Effector CD4-positive, alpha-beta T cell (primary cell): Measurements from ENCODE around the gene GLS2.
A peak's percentile ranks its signal among the peaks of the same experiment; 100 is the strongest.
"Not testable (repeated sequence)": the region's sequence is repeated elsewhere in the genome, so short reads cannot be mapped to it uniquely, and the experiment has no call there.

Source experiments
- DNase-seq: peaks from one replicate; pipeline ENCODE4 v3.0.0-alpha.2; 2020
- total RNA-seq: gene quantifications from one replicate; lab custom pipeline; 2026; lab: John Stamatoyannopoulos, UW

GLS2 gene
- 2.8 reads per million, percentile 9 among the genes with 10 or more reads in this experiment for total RNA-seq

DNA sequence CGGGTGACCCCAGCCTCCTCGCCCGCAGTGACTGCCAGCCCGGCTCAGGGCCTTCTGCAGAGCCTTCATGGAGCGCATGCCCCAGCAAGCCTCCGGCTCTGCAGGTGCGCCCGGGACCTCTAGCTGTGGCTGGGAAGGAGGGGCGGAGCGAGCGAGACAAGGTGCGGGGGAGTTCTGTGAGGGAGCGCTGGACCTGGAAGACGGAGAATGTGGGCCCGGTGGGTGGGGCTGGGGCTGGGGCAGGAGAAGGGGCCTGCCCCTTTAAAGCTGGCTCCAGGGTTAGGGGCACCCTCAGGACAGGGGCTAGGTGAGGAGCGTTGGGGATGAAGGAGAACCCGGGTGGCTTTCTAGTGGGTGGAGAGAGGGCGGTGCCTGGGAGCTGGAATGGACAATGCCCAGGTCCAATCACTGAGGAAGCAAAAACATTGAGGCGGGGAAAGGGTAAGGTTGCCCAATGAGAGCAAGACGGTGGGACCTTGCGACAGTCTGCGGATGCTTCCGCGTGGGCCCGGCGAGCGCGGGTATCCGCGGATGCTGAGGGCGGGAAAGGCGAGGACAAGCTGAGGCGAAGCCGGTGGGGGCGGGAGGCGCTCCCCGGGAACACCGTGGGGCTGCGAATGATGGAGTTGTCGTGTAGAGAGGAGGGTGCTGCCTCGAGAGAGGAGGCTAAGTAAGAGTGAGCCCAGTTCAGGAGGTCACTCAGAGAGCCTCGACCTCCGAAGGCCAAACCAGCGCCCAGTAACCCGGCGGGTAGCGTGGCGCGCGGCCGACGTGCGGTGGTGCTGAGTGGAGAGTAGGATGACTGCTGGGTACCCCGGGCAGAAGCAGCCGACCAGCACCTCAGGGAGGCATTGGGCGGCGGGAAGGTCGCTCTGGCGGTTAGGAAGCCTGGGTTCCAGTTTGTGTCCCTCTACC, at the start of gene GLS2:
Gene GLS2 (minus strand): TSS at position 121 of the 915 bp plus-strand sequence. CDS start 43 bp downstream, at position 78.
- peak; percentile 64 for DNase-seq

DNA sequence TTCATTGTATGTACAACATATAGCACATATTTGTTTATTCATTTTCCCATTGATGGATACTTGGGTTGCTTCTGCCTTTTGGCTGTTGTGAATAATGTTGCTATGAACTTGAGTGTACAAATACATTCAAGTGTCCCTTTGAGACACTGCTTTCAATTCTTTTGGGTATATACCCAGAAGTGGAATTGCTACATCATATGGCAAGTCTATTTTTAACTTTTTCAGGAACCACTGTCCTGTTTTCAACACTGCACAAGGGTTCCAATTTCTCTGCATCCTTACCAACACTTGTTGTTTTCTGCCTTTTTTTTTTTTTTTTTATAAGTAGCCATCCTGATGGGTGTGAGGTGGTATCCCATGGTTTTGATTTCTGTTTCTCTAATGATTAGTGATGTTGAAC, 49.6 kb upstream of the GLS2 start:
- DNase-seq, result no peak

DNA sequence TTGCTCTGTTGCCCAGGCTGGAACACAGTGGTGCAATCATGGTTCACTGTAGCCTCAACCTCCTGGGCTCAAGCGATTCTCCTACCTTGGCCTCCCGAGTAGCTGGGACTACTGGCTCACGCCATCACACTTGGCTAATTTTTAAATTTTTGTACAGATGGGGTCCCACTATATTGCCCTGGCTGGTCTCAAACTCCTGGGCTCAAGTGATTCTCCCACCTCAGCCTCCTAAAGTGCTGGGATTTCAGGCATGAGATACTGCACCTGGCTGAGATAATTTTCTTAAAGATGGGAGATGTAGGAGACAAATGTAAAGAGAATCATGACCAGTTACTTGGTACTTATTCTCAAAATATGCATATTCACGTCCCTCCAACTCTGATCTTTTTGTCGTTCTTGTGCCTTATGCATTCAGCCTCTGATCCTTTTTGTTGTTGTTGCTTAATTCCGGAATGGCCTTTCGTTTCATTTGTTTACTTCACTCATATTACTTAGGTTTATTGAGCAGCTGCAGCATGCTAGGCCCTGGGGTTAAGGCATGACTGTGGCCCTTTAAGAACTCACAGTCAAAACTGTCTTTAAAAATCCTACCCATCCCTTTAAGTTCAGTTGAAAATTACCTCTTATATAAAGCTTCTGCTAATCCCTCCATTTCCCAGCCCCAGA, 42.6 kb upstream of the GLS2 start:
- no peak for DNase-seq

DNA sequence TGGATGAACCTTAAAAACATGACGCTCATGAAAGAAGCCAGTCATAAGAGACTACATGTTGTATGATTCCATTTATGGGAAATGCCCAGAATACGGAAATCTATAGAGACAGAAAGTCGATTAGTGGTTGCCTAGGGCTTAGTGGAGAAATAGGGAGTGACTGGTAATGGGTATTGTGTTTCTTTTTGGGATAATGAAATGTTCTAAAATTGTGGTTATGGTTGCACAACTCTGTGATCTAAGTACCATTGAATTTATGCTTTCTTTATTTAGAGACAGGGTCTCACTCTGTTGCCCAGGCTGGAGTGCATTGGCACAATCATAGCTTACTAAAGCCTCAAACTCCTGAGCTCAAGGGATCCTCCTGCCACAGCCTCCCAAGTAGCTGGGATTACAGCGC, 41.7 kb upstream of the GLS2 start:
- no peak for DNase-seq

DNA sequence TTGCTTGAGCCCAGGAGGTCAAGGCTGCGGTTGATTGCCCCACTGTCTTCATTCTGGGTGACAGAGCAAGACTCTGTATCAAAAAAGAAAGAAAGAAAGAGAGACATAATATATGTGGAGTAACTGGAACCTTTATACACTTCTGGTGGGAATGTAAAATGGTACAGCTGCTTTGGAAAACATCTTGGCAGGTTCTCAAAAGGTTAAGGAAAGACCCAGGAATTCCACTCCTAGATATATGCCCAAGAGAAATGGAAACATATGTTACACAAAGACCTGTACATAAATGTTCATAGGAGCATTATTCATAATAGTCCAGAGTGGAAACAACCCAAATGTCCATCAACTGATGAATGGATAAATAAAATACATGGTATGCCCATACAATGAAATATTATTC, 40.9 kb upstream of the GLS2 start:
- DNase-seq, result no peak

DNA sequence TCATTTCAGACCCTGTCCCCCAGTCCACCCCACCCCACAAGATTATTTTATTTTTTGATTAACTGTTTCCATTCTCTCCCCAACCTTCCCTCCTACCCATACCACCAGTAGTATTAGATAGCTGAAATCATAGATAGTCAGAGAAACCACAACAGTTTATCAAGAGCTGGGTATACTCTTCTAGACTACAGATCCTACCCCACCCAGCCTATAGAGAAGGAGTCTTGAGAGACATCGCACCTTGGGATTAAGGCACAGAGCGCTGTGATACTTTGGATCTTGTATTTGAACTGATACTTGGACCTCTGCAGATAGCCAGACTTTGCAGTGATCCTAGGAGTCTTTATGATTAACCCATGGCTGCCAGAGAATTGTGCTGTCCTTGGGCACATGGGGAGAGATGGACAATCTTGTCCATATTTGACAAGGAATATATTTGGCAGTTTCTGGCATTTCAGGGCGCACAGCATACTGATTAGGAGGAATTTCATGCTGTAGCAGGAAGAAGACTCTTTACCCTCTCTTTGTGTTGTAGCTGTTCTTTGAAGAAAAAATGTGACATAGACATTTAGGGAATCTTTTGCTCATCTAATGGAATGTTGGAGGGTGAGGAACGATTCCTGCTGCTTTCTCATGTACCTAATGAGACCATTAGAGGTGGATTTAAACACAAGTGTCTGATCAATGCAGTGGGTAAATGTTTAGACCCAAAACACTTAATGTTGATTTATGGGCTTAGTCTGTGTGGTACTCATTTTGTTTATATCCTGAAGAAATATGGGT, 34.6 kb upstream of the GLS2 start:
- no peak for DNase-seq

DNA sequence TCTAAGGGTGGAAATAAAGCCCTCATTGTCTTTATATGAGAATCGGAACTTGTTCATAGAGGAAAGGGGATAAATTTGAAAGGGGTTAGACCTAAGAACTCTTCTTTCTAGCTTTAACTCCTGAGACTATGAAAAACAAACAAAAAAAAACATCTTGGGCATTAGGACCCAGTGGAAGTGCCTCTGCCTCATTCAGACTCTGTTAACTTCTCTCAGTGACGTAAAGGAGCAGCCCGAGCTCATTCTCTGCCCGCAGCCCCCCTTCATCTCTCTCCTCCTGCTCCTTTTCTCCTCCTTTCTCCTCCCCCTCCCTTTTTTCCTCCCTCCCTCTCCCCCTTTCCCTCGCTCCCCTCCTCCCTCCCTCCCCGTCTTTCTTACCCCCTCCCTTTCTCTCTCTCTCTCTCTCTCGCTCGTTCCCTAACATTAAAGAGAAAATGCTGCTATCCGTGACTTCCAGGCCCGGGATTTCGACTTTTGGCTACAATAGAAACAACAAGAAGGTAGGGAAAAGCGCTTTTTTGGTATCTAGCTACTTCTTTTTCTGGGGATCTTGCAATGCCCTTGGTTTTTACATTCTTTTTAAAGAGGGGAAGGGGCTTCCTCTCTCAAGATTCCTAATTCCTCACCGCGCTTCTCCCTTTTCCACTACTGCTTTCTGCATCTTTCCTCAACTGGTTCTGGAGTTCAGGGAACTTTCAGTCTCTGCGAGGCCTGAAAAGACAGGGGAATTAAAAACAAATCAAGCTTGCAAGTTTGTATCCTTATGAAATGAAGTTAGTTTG, 33.8 kb upstream of the GLS2 start, which contains the start of gene RBMS2:
Gene RBMS2 (plus strand): TSS at position 231 of the 782 bp plus-strand sequence. CDS start 204 bp downstream, at position 435.
- peak; percentile 42 for DNase-seq

DNA sequence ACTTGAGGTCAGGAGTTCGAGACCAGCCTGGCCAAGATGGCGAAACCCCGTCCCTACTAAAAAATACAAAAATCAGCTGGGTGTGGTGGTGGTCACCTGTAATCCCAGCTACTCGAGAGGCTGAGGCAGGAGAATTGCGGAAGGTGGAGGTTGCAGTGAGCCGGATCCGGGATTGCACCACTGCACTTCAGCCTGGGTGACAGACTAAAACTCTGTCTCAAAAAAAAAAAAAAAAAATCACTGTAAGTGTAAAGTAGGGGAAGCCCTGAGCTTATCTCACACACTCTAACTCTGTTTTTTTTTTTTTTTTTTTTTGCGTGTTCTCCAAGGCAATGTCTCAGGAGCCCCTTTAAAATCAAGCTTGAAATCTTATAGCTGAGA, 33.2 kb upstream of the GLS2 start:
- no peak for DNase-seq

DNA sequence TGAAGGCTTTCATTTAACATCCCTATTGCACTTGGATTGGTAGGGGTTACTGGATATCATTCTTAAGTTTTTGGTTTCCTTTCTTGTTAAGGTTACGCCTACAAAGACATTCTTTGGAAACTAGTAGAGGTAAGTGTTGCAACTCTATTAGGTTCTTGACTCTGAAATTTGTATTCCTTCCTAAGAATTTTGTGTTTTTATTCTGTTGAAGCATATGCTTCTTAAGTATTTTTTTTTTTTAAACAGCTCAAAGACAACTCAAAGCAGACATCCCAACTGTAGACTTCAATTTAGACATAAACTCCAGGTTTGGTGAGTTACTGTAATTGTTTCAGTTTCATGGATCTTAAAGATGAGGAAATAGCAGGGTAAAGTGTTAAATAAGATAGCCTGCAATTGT, 32.5 kb upstream of the GLS2 start:
- no peak for DNase-seq

DNA sequence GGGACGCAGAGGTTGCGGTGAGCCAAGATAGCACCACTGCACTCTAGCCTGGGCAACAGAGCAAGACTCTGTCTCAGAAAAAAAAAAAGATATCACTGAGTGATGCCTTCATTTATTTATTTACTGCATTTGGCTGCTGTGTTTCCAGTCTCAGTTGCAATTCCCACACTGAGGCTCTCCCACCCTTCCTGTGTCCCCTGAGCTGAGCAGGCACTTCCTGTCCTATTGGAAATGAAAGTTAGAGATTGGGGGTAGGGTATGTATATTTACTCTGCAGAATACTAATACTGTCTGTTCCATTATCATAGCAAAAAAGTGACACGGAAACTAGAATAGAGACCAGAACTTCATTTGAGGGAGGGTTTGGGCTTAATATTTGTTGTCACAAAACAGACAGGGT, 32.1 kb upstream of the GLS2 start:
- DNase-seq, result no peak

DNA sequence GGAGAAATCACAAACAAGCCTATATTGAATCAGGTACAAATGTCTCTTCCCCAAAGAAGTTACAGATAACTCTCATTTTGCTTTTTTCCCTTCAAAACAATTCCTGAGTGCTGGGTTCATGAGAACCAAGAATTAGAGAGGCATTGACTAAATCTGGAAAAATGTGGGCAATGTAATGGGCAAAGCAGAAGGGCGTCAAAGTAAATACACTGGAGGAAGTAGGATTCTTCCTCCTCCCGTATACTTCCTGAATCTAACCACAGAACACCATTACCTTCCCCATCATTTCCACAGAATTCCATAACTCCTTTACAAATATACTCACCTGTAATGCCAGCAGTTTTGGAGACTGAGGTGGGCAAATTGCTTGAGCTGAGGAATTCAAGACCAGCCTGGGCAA, 30.6 kb upstream of the GLS2 start:
- DNase-seq, result no peak

DNA sequence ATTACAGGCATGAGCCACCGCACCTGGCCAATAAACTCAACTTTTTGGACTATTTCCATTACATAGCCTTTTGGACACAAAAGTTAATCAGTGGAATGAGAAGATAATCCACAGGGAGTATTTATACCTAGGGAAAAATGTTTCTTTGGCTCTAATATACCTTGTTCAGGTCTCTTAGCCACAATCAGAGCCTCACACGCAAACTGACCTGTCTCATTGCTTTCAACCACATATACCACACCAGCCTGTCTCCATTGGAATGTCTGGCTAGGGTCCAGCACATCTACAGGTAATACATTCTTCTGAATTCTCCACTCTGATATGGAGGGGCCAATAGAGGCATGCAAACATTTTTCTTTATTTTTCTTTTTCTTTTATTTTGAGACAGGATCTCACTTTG, 29.9 kb upstream of the GLS2 start:
- DNase-seq, result no peak

DNA sequence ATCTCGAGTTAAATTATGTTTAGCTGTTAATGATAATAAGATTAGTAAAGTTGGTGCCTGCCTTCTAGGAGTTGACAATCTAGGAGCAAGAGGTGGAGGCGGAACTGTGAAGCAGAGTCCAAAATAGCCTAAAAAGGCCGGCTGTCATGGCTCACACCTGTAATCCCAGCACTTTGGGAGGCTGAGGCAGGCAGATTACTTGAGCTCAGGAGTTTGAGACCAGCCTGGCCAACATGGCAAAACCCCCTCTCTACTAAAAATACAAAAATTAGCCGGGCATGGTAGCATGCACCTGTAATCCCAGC, 26.0 kb upstream of the GLS2 start:
- not testable (repeated sequence) for DNase-seq

DNA sequence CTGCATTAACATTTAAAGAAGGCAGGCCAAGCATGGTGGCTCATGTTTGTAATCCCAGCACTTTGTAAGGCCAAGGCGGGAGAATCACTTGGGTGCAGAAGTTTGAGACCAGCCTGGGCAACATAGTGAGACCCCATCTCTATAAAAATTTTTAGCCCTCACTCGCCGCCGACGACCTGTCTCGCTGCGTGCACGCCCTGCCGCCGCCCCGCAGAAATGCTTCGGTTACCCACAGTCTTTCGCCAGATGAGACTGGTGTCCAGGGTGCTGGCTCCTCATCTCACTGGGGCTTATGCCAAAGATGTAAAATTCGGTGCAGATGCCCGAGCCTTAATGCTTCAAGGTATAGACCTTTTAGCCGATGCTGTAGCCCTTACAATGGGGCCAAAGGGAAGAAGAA, 22.8 kb upstream of the GLS2 start:
- DNase-seq, result no peak

DNA sequence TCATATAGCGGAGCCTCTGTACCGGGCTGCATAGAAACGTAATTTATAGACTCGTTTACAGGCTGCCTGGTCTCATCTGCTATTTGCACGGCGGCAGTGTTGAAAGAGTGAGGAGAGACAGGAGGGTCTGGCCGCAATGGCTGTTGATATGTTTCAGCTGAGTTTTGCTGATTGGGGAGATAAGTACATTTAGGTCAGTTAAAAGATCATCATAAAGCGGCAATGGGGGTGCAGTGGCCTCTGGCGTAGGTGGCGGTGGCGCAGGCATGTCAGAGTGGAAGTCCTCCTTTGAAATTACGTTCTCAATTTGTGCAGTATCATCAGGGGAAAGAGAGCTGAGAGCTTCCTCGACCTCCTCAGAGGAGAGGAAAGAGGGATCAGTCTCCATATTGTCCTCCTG, 11.9 kb upstream of the GLS2 start:
- not testable (repeated sequence) for DNase-seq

DNA sequence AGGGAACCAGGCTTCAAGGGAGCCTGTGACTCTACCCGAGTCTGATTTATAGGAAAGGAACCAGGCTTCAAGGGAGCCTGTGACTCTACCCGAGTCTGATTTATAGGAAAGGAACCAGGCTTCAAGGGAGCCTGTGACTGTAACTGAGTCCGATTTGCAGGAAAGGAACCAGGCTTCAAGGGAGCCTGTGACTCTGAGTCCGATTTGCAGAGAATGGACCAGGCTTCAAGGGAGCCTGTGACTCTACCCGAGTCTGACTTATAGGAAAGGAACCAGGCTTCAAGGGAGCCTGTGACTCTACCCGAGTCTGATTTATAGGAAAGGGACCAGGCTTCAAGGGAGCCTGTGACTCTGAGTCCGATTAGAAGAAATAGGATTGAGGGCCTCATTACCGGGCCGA, 11.5 kb upstream of the GLS2 start:
- not testable (repeated sequence) for DNase-seq

DNA sequence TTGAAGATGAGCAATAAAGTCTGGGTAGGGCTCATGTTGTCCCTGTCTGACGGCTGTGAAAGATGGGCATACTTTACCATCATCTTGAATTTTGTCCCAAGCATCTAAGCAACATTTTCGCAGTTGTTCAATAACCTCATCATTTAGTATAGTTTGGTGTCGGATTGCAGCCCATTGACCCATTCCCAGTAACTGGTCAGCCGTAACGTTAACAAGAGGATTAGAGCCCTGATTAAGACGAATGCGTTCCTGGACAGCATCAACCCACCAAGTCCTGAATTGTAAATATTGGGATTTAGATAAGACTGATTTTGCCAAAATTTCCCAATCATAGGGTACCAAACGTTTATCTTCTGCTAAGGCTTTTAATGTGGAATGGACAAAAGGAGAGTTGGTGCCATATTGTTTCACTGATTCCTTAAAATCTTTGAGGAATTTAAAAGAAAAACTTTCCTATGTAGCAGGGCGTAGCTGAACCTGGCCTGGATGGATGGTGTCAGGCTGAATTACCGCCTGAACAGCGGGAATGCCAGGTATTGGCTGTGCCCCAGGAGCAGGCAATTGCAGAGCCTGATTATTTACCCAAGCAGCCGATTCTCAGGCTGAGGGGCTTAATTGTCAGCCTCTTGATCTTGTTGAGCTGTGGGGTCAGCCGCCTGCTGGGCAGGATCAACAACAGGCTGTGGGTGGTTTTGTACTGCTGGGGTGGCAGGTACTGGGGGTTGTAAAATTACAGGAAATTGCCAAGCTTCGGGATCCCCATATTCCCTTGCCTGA, 10.4 kb upstream of the GLS2 start:
- not testable (repeated sequence) for DNase-seq

DNA sequence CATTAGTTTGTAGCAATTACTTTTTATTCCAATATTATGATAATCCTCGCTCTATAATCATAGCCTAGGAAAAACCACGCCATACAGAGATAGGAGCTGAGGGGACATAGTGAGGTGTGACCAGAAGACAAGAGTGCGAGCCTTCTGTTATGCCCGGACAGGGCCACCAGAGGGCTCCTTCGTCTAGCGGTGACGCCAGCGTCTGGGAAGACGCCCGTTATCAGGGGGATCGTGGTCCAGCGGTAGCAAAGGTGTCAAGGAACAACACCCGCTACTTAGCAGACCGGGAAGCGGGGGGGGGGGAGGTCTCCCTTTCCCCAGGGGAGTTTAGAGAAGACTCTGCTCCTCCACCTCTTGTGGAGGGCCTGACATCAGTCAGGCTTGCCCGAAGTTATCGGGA, 8.7 kb upstream of the GLS2 start:
- DNase-seq, result peak; percentile 35

DNA sequence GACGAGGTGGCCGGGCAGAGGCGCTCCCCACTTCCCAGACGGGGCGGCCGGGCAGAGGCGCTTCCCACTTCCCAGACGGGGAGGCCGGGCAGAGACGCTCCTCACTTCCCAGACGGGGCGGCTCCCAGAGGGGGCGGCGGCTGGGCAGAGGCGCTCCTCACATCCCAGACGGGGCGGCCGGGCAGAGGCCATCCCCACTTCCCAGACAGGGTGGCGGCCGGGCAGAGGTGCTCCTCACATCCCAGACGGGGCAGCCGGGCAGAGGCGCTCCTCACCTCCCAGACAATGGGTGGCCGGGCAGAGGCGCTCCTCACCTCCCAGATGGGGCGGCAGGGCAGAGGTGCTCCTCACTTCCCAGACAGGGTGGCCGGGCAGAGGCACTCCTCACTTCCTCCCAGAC, 6.5 kb upstream of the GLS2 start:
- DNase-seq, result not testable (repeated sequence)

DNA sequence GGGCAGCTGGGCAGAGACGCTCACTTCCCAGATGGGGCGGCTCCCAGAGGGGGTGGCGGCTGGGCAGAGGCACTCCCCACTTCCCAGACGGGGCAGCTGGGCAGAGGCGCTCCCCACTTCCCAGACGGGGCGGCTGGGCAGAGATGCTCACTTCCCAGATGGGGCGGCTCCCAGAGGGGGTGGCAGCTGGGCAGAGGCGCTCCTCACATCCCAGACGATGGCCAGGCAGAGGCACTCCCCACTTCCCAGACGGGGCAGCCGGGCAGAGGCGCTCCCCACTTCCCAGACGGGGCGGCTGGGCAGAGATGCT, 6.1 kb upstream of the GLS2 start:
- not testable (repeated sequence) for DNase-seq

DNA sequence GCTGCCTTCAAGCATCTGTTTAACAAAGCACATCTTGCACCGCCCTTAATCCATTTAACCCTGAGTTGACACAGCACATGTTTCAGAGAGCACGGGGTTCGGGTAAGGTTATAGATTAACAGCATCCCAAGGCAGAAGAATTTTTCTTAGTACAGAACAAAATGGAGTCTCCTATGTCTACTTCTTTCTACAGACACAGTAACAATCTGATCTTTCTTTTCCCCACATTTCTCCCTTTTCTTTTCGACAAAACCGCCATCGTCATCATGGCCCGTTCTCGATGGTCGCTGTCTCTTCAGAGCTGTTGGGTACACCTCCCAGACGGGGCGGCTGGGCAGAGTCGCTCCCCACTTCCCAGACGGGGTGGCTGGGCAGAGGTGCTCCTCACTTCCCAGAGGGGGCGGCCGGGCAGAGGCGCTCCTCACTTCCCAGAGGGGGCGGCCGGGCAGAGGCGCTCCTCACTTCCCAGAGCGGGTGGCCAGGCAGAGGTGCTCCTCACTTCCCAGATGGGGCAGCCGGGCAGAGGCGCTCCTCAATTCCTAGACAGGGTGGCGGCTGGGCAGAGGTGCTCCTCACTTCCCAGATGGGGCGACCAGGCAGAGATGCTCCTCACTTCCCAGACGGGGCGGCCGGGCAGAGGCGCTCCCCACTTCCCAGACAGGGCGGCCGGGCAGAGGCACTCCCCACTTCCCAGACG, 5.6 kb upstream of the GLS2 start:
- not testable (repeated sequence) for DNase-seq
